HG03439 (cell line): ENCODE results near the gene KIF17.

ENCODE experiments used
- ATAC-seq: cut with Tn5 transposase; IDR thresholded peaks from one replicate; pipeline ENCODE4 v1.9.1; 2021; ENCODE audit warnings: mild to moderate bottlenecking, moderate library complexity; ENCODE audit not compliant: unreplicated experiment

The KIF17 gene

GRCh38 chr1:20712215-20712577 is 5.6 kb downstream of the KIF17 start:
- ATAC-seq, result no peak

- ATAC-seq, result no peak
Observed at GRCh38 chr1:20711285-20712214, 6.3 kb downstream of the KIF17 start.

- no peak for ATAC-seq
Observed at GRCh38 chr1:20710469-20711284, 7.1 kb downstream of the KIF17 start.

- ATAC-seq, result no peak
Observed at GRCh38 chr1:20709868-20710267, 7.9 kb downstream of the KIF17 start.

- ATAC-seq, result no peak
Observed at GRCh38 chr1:20708891-20709290, 8.9 kb downstream of the KIF17 start.

- no peak for ATAC-seq
Observed at GRCh38 chr1:20708057-20708456, 9.8 kb downstream of the KIF17 start.

GRCh38 chr1:20706841-20707240 is 11.0 kb downstream of the KIF17 start:
- ATAC-seq, result no peak

GRCh38 chr1:20705203-20705755 is 12.5 kb downstream of the KIF17 start:
- ATAC-seq, result no peak

GRCh38 chr1:20704390-20705202 is 13.2 kb downstream of the KIF17 start:
- no peak for ATAC-seq

GRCh38 chr1:20703124-20703756 is 14.6 kb downstream of the KIF17 start:
- ATAC-seq, result no peak

- no peak for ATAC-seq
Observed at GRCh38 chr1:20702416-20702815, 15.4 kb downstream of the KIF17 start.

- no peak for ATAC-seq
Observed at GRCh38 chr1:20701847-20702246, 16.0 kb downstream of the KIF17 start.

GRCh38 chr1:20701446-20701845 is 16.4 kb downstream of the KIF17 start:
- ATAC-seq, result no peak

- no peak for ATAC-seq
Observed at GRCh38 chr1:20700636-20701215, 17.1 kb downstream of the KIF17 start.

- no peak for ATAC-seq
Observed at GRCh38 chr1:20699558-20699957, 18.2 kb downstream of the KIF17 start.

GRCh38 chr1:20698195-20698910 is 19.5 kb downstream of the KIF17 start:
- no peak for ATAC-seq

- ATAC-seq, result no peak
Observed at GRCh38 chr1:20697563-20697962, 20.2 kb downstream of the KIF17 start.

- peak; percentile 64 for ATAC-seq
Observed at GRCh38 chr1:20696397-20697333, 21.1 kb downstream of the KIF17 start.
